HEK293 (cell line): ENCODE measurements around the gene DUSP18.

Experiments used
- ATF2 ChIP-seq: fragments of 450-650 bp; formaldehyde crosslinking; IDR thresholded peaks from 2 replicates; pipeline ENCODE4 v1.5.1; 2016; ENCODE audit warnings: missing biosample characterization, missing genetic modification characterization, low read depth
- GLIS2 ChIP-seq: fragments of 450-650 bp; formaldehyde crosslinking; IDR thresholded peaks from 2 replicates; pipeline ENCODE4 v1.5.1; 2016; ENCODE audit warnings: missing biosample characterization, missing genetic modification characterization
- KLF1 ChIP-seq: fragments of 450-650 bp; formaldehyde crosslinking; IDR thresholded peaks from 2 replicates; pipeline ENCODE4 v1.5.1; 2016; ENCODE audit warnings: missing biosample characterization, missing genetic modification characterization
- KLF7 ChIP-seq: fragments of 450-650 bp; formaldehyde crosslinking; IDR thresholded peaks from 2 replicates; pipeline ENCODE4 v1.5.1; 2016; ENCODE audit warnings: missing biosample characterization, missing genetic modification characterization, borderline replicate concordance
- KLF8 ChIP-seq: fragments of 450-650 bp; formaldehyde crosslinking; IDR thresholded peaks from 2 replicates; pipeline ENCODE4 v1.5.1; 2016; ENCODE audit warnings: missing biosample characterization, missing genetic modification characterization
- PATZ1 ChIP-seq: fragments of 450-650 bp; formaldehyde crosslinking; IDR thresholded peaks from 2 replicates; pipeline ENCODE4 v1.5.1; 2016; ENCODE audit warnings: missing biosample characterization, missing genetic modification characterization
- ZBTB10 ChIP-seq: fragments of 450-650 bp; formaldehyde crosslinking; IDR thresholded peaks from 2 replicates; pipeline ENCODE4 v1.5.1; 2016; ENCODE audit warnings: missing biosample characterization, missing genetic modification characterization
- ZBTB49 ChIP-seq: fragments of 450-650 bp; formaldehyde crosslinking; IDR thresholded peaks from 2 replicates; pipeline ENCODE4 v1.5.1; 2016; ENCODE audit warnings: missing biosample characterization, missing genetic modification characterization, low read depth
- ZBTB7A ChIP-seq: fragments of 450-650 bp; formaldehyde crosslinking; IDR thresholded peaks from 2 replicates; pipeline ENCODE4 v1.5.1; 2016; ENCODE audit warnings: low read depth, missing biosample characterization, missing genetic modification characterization
- ZBTB8A ChIP-seq: fragments of 450-650 bp; formaldehyde crosslinking; IDR thresholded peaks from 2 replicates; pipeline ENCODE4 v1.5.1; 2016; ENCODE audit warnings: missing biosample characterization, missing genetic modification characterization
- ZNF146 ChIP-seq: fragments of 450-650 bp; formaldehyde crosslinking; IDR thresholded peaks from 2 replicates; pipeline ENCODE4 v1.5.1; 2016; ENCODE audit warnings: missing biosample characterization, missing genetic modification characterization
- ZNF211 ChIP-seq: fragments of 450-650 bp; formaldehyde crosslinking; IDR thresholded peaks from 2 replicates; pipeline ENCODE4 v1.5.1; 2016; ENCODE audit warnings: low read depth, missing biosample characterization, missing genetic modification characterization
- ZNF223 ChIP-seq: fragments of 450-650 bp; formaldehyde crosslinking; IDR thresholded peaks from 2 replicates; pipeline ENCODE4 v1.5.1; 2016; ENCODE audit warnings: missing biosample characterization, missing genetic modification characterization
- ZNF26 ChIP-seq: fragments of 450-650 bp; formaldehyde crosslinking; IDR thresholded peaks from 2 replicates; pipeline ENCODE4 v1.5.1; 2016; ENCODE audit warnings: missing biosample characterization, missing genetic modification characterization
- ZNF324 ChIP-seq: fragments of 450-650 bp; formaldehyde crosslinking; IDR thresholded peaks from 2 replicates; pipeline ENCODE4 v1.5.1; 2016; ENCODE audit warnings: missing biosample characterization, missing genetic modification characterization
- ZNF335 ChIP-seq: fragments of 450-650 bp; formaldehyde crosslinking; conservative IDR thresholded peaks from 2 replicates; pipeline ENCODE4 v1.5.1; 2016; ENCODE audit warnings: missing biosample characterization, missing genetic modification characterization
- ZNF391 ChIP-seq: fragments of 450-650 bp; formaldehyde crosslinking; IDR thresholded peaks from 2 replicates; pipeline ENCODE4 v1.5.1; 2016; ENCODE audit warnings: low read depth, missing biosample characterization, missing genetic modification characterization, borderline replicate concordance
- ZNF423 ChIP-seq: fragments of 450-650 bp; formaldehyde crosslinking; IDR thresholded peaks from 2 replicates; pipeline ENCODE4 v1.5.1; 2016; ENCODE audit warnings: missing biosample characterization, missing genetic modification characterization
- ZNF501 ChIP-seq: fragments of 450-650 bp; formaldehyde crosslinking; IDR thresholded peaks from 2 replicates; pipeline ENCODE4 v1.5.1; 2016; ENCODE audit warnings: missing biosample characterization, missing genetic modification characterization
- ZNF549 ChIP-seq: fragments of 450-650 bp; IDR thresholded peaks from 2 replicates; pipeline ENCODE4 v1.5.1; 2018; ENCODE audit warnings: missing biosample characterization, missing genetic modification characterization, mild to moderate bottlenecking, inconsistent platforms, moderate library complexity
- ZNF558 ChIP-seq: fragments of 450-650 bp; formaldehyde crosslinking; IDR thresholded peaks from 2 replicates; pipeline ENCODE4 v1.5.1; 2016; ENCODE audit warnings: missing biosample characterization, missing genetic modification characterization
- ZNF560 ChIP-seq: fragments of 450-650 bp; formaldehyde crosslinking; IDR thresholded peaks from 2 replicates; pipeline ENCODE4 v1.5.1; 2017; ENCODE audit warnings: missing biosample characterization, missing genetic modification characterization, borderline replicate concordance
- ZNF580 ChIP-seq: fragments of 450-650 bp; formaldehyde crosslinking; IDR thresholded peaks from 2 replicates; pipeline ENCODE4 v1.5.1; 2016; ENCODE audit warnings: missing biosample characterization, missing genetic modification characterization
- ZNF621 ChIP-seq: fragments of 450-650 bp; formaldehyde crosslinking; IDR thresholded peaks from 2 replicates; pipeline ENCODE4 v1.5.1; 2017; ENCODE audit warnings: missing biosample characterization, missing genetic modification characterization
- ZNF664 ChIP-seq: fragments of 450-650 bp; formaldehyde crosslinking; IDR thresholded peaks from 2 replicates; pipeline ENCODE4 v1.5.1; 2016; ENCODE audit warnings: missing biosample characterization, missing genetic modification characterization
- ZNF670 ChIP-seq: fragments of 450-650 bp; formaldehyde crosslinking; IDR thresholded peaks from 2 replicates; pipeline ENCODE4 v1.5.1; 2016; ENCODE audit warnings: missing biosample characterization, missing genetic modification characterization, low read depth
- ZNF76 ChIP-seq: fragments of 450-650 bp; formaldehyde crosslinking; IDR thresholded peaks from 2 replicates; pipeline ENCODE4; 2016; ENCODE audit warnings: low read depth, missing biosample characterization, missing genetic modification characterization, borderline replicate concordance
- ZNF837 ChIP-seq: fragments of 450-650 bp; formaldehyde crosslinking; IDR thresholded peaks from 2 replicates; pipeline ENCODE4 v1.5.1; 2016; ENCODE audit warnings: missing biosample characterization, missing genetic modification characterization

The DUSP18 gene

GRCh38 chr22:30634471-30635233 lies 33.0 kb downstream of the DUSP18 start (continued):
- TF ChIP-seq PATZ1 (tag by site-specific recombination) (no peak), ZNF664 (tag by site-specific recombination) (no peak), ZNF391 (tag by site-specific recombination) (no peak), ZNF26 (tag by site-specific recombination) (no peak), ZNF324 (tag by site-specific recombination) (no peak), ZNF76 (tag by site-specific recombination) (0 out of 2 replicates have a peak, but pooled peaks have one; percentile 10), KLF1 (tag by site-specific recombination) (no peak), ZNF621 (tag by site-specific recombination) (no peak), ZNF501 (tag by site-specific recombination) (no peak), GLIS2 (tag by site-specific recombination) (no peak), ZNF560 (tag by site-specific recombination) (no peak), ZNF580 (no peak), ZNF335 (tag by site-specific recombination) (peak; percentile 68), ZNF211 (no peak), ZBTB8A (tag by site-specific recombination) (peak; percentile 57; the same call in 1 of the 2 replicates), ZNF549 (tag by site-specific recombination) (no peak), ZNF146 (tag by site-specific recombination) (no peak), ZBTB10 (tag by site-specific recombination) (peak; percentile 72; the same call in 1 of the 2 replicates), ZNF670 (no peak), ZNF223 (tag by site-specific recombination) (no peak), ZNF558 (no peak), ZNF423 (no peak), ZBTB7A (tag by site-specific recombination) (no peak), KLF7 (tag by site-specific recombination) (no peak), ZNF837 (tag by site-specific recombination) (no peak), KLF8 (tag by site-specific recombination) (peak; percentile 51; the same call in 1 of the 2 replicates), ATF2 (tag by site-specific recombination) (no peak), ZBTB49 (tag by site-specific recombination) (no peak)
